Measurements from ENCODE around the gene LBX2.

DNA sequence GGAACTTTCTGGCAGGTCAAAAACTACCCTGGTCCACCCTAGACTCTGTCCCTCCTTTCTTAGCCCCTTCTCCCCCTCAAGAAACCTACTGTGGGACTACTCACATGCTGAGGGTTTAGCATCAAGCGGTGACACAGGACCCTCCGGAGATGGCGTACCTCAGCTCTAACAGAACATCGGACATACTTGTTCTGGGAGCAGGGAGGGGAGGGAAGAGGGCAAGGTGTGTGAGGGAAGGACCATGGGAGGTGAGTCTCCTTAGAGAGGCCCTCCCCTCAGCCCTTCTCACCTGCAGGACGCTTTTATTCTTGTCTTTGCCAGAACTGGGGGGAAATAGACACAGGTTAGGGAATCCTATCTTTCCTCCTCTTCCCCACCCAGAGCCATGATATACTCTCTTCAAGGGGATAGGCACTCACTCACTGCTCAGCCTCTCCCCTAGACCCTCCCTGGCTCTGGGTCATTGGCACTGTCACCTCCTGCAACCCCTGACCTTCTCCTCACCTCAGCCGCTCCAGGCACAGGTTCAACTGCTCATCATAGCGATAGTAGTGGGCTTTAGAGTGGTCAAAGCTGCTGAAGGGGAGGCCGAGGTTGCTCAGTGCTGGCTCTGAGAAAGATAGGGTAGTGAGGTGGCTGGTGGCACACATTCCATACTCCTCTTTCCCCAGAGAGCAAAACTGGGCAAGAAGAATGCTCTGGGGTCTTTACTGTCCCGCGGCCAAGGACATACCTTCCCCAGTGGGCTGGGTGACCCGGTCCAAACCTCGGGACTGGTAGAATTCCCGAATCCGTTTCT lies 6.2 kb upstream of the LBX2 start:
- TF ChIP-seq GATA3 (IDR thresholded peaks at IDR 0.05; ENCODE audit: low read depth, low read length), result no peak
- TF ChIP-seq GATA2 (IDR thresholded peaks at IDR 0.05; ENCODE audit: low read depth, low read length), result no peak
